HG02571 (cell line): ENCODE results near the gene TBC1D5.

Experiments used
- ATAC-seq: cut with Tn5 transposase; IDR thresholded peaks from one replicate; pipeline ENCODE4 v1.9.1; 2021; ENCODE audit warnings: mild to moderate bottlenecking, moderate library complexity; ENCODE audit not compliant: unreplicated experiment

TBC1D5 gene

GRCh38 chr3:17314171-17314570, 428.3 kb downstream of the TBC1D5 start:
- ATAC-seq, result no peak

- ATAC-seq, result no peak
Measured at GRCh38 chr3:17313746-17314145, 428.7 kb downstream of the TBC1D5 start.

- ATAC-seq, result no peak
Measured at GRCh38 chr3:17310983-17311382, 431.4 kb downstream of the TBC1D5 start.

GRCh38 chr3:17307887-17308286, 434.5 kb downstream of the TBC1D5 start:
- no peak for ATAC-seq

- no peak for ATAC-seq
Measured at GRCh38 chr3:17307482-17307881, 434.9 kb downstream of the TBC1D5 start.

GRCh38 chr3:17304969-17305368, 437.5 kb downstream of the TBC1D5 start:
- no peak for ATAC-seq

- no peak for ATAC-seq
Measured at GRCh38 chr3:17302774-17303173, 439.7 kb downstream of the TBC1D5 start.

- no peak for ATAC-seq
Measured at GRCh38 chr3:17302170-17302569, 440.3 kb downstream of the TBC1D5 start.

GRCh38 chr3:17301271-17301670, 441.2 kb downstream of the TBC1D5 start:
- no peak for ATAC-seq

GRCh38 chr3:17300441-17300840, 442.0 kb downstream of the TBC1D5 start:
- no peak for ATAC-seq

- ATAC-seq, result no peak
Measured at GRCh38 chr3:17298038-17298437, 444.4 kb downstream of the TBC1D5 start.

GRCh38 chr3:17292556-17292955, 449.9 kb downstream of the TBC1D5 start:
- no peak for ATAC-seq

GRCh38 chr3:17290894-17291293, 451.5 kb downstream of the TBC1D5 start:
- ATAC-seq, result no peak

- no peak for ATAC-seq
Measured at GRCh38 chr3:17288839-17289399, 453.5 kb downstream of the TBC1D5 start.

- no peak for ATAC-seq
Measured at GRCh38 chr3:17287006-17287689, 455.3 kb downstream of the TBC1D5 start.

- no peak for ATAC-seq
Measured at GRCh38 chr3:17278006-17278405, 464.4 kb downstream of the TBC1D5 start.

GRCh38 chr3:17266846-17267245, 475.6 kb downstream of the TBC1D5 start:
- no peak for ATAC-seq

- no peak for ATAC-seq
Measured at GRCh38 chr3:17261627-17262369, 480.6 kb downstream of the TBC1D5 start.

GRCh38 chr3:17260257-17260656, 482.2 kb downstream of the TBC1D5 start:
- ATAC-seq, result no peak

- no peak for ATAC-seq
Measured at GRCh38 chr3:17259685-17260084, 482.7 kb downstream of the TBC1D5 start.

GRCh38 chr3:17258823-17259436, 483.5 kb downstream of the TBC1D5 start:
- ATAC-seq, result no peak

- ATAC-seq, result no peak
Measured at GRCh38 chr3:17257269-17257668, 485.2 kb downstream of the TBC1D5 start.
